CD1c-positive myeloid dendritic cell (primary cell): ENCODE data around the gene CHCHD5.

Experiments
- DNase-seq: peaks from one replicate; pipeline ENCODE4 v3.0.0-alpha.2; 2016; ENCODE audit errors: extremely low spot score

CHCHD5 gene

GRCh38 chr2:112625474-112626114 lies 41.2 kb downstream of the CHCHD5 start:
- DNase-seq: no peak

GRCh38 chr2:112626604-112627059 lies 42.2 kb downstream of the CHCHD5 start:
- peak; percentile 55 for DNase-seq

- peak; percentile 73 for DNase-seq
Observed at GRCh38 chr2:112627060-112628040, 42.9 kb downstream of the CHCHD5 start.

GRCh38 chr2:112629224-112629623 lies 44.8 kb downstream of the CHCHD5 start:
- DNase-seq: no peak

- no peak for DNase-seq
Observed at GRCh38 chr2:112629823-112630222, 45.4 kb downstream of the CHCHD5 start.

GRCh38 chr2:112630268-112630667 lies 45.9 kb downstream of the CHCHD5 start:
- DNase-seq: no peak

- DNase-seq: no peak
Observed at GRCh38 chr2:112633708-112634107, 49.3 kb downstream of the CHCHD5 start.

GRCh38 chr2:112634153-112634873 lies 49.9 kb downstream of the CHCHD5 start:
- DNase-seq: no peak

- no peak for DNase-seq
Observed at GRCh38 chr2:112634874-112635157, 50.4 kb downstream of the CHCHD5 start.

- peak; percentile 61 for DNase-seq
Observed at GRCh38 chr2:112636605-112637288, 52.3 kb downstream of the CHCHD5 start.

GRCh38 chr2:112637289-112637660 lies 52.9 kb downstream of the CHCHD5 start:
- no peak for DNase-seq
